IMR-90 (cell line): ENCODE measurements around the gene TBXAS1.
A peak's percentile ranks its signal among the peaks of the same experiment; 100 is the strongest.

Experiments used
- CEBPB ChIP-seq: IDR thresholded peaks from 2 replicates; pipeline ENCODE4 v1.6.1; 2012; ENCODE audit warnings: low read depth, low read length, improper control_type of control experiment
- CHD1 ChIP-seq: IDR thresholded peaks from 2 replicates; pipeline ENCODE4 v1.6.1; 2012; ENCODE audit warnings: low read depth, low read length, improper control_type of control experiment
- FOS ChIP-seq: fragments of 150-350 bp; IDR thresholded peaks from 2 replicates; pipeline ENCODE4 v1.6.1; 2016; ENCODE audit warnings: low read depth, low read length
- MAZ ChIP-seq: IDR thresholded peaks from 2 replicates; pipeline ENCODE4 v1.6.1; 2012; ENCODE audit warnings: low read depth, mild to moderate bottlenecking, low read length, improper control_type of control experiment, moderate library complexity, borderline replicate concordance
- MXI1 ChIP-seq: IDR thresholded peaks from 2 replicates; pipeline ENCODE4 v1.6.1; 2012; ENCODE audit warnings: low read depth, mild to moderate bottlenecking, low read length, moderate library complexity, borderline replicate concordance
- POLR2A ChIP-seq: IDR thresholded peaks from 2 replicates; pipeline ENCODE4 v1.6.1; 2012; ENCODE audit warnings: mild to moderate bottlenecking, low read depth, low read length
- RFX5 ChIP-seq: IDR thresholded peaks from 2 replicates; pipeline ENCODE4 v1.8.0; 2012; ENCODE audit warnings: low read depth, mild to moderate bottlenecking, low read length, moderate library complexity
- TF ChIP-seq, protein P1 (sequence below): fragments of 150-350 bp; IDR thresholded peaks from 2 replicates; pipeline ENCODE4 v1.6.1; 2017; ENCODE audit warnings: mild to moderate bottlenecking, antibody characterized with exemption, low read length, low read depth
- TF ChIP-seq, protein P2 (sequence below): conservative IDR thresholded peaks from 2 replicates; pipeline ENCODE4 v1.5.1; 2012; ENCODE audit warnings: mild to moderate bottlenecking, low read depth, low read length, improper control_type of control experiment
- TF ChIP-seq, protein P3 (sequence below): fragments of 150-350 bp; IDR thresholded peaks from 2 replicates; pipeline ENCODE4 v1.6.1; 2016; ENCODE audit warnings: low read depth, mild to moderate bottlenecking, low read length, moderate library complexity, borderline replicate concordance

DNA sequence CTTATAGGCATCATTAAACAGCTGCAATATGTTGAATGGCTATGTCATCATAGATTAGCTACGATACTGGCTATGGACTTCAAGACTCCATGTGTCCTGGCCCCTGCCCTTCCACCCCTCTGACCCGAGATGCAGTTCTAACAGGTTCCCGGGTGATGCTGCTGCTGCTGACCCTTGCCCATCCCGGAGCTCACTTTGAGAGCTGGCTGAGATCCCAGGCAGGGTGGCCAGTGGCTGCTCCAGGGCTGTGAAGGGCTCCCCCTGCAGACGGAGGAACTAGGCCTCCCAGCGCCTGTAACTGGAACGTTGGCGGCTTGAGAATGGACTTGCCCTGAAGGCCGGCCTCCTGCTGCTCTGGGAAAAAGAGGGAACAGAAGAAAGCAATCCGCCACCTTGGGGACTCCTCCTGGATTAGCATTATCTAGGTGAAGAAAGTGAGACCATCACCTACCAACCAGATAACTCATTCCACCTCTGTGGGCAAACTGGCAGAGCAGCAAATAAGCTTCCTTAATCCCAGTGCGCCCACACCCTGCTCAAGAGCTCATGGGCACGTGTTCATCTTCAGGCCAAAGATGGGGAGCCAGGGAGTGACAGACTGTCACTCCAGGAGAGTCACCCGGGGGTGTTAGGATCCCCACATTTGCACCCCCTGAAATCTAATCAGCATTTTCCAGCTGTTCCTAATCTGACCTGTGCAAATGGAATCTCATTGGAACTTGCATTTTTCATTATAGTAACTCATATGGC lies 176.9 kb downstream of the TBXAS1 start:
- TF ChIP-seq, protein P1, sequence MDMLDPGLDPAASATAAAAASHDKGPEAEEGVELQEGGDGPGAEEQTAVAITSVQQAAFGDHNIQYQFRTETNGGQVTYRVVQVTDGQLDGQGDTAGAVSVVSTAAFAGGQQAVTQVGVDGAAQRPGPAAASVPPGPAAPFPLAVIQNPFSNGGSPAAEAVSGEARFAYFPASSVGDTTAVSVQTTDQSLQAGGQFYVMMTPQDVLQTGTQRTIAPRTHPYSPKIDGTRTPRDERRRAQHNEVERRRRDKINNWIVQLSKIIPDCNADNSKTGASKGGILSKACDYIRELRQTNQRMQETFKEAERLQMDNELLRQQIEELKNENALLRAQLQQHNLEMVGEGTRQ, result no peak
- TF ChIP-seq, protein P2, sequence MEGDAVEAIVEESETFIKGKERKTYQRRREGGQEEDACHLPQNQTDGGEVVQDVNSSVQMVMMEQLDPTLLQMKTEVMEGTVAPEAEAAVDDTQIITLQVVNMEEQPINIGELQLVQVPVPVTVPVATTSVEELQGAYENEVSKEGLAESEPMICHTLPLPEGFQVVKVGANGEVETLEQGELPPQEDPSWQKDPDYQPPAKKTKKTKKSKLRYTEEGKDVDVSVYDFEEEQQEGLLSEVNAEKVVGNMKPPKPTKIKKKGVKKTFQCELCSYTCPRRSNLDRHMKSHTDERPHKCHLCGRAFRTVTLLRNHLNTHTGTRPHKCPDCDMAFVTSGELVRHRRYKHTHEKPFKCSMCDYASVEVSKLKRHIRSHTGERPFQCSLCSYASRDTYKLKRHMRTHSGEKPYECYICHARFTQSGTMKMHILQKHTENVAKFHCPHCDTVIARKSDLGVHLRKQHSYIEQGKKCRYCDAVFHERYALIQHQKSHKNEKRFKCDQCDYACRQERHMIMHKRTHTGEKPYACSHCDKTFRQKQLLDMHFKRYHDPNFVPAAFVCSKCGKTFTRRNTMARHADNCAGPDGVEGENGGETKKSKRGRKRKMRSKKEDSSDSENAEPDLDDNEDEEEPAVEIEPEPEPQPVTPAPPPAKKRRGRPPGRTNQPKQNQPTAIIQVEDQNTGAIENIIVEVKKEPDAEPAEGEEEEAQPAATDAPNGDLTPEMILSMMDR, result peak; percentile 26; the same call in 1 of the 2 replicates
- TF ChIP-seq CEBPB (no peak), RFX5 (no peak), FOS (no peak), MXI1 (no peak), MAZ (no peak), POLR2A (no peak), CHD1 (no peak)
- TF ChIP-seq, protein P3, sequence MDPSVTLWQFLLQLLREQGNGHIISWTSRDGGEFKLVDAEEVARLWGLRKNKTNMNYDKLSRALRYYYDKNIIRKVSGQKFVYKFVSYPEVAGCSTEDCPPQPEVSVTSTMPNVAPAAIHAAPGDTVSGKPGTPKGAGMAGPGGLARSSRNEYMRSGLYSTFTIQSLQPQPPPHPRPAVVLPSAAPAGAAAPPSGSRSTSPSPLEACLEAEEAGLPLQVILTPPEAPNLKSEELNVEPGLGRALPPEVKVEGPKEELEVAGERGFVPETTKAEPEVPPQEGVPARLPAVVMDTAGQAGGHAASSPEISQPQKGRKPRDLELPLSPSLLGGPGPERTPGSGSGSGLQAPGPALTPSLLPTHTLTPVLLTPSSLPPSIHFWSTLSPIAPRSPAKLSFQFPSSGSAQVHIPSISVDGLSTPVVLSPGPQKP, result no peak
